SU-DHL-6 (cell line): ENCODE data around the gene SLC5A10.

Experiments
- EZH2phosphoT487 ChIP-seq: fragments of 200-600 bp; sonication (generic), shearing (Covaris generic); conservative IDR thresholded peaks from 2 replicates; pipeline ENCODE4 v1.6.1; 2018; ENCODE audit warnings: mild to moderate bottlenecking, antibody characterized with exemption, low read length, moderate library complexity, mixed read lengths
- TF ChIP-seq, protein P1 (sequence below): fragments of 200-600 bp; sonication (generic); IDR thresholded peaks from one replicate; pipeline ENCODE4 v1.5.1; 2017; ENCODE audit warnings: antibody characterized with exemption, mild to moderate bottlenecking, low read length, moderate library complexity; ENCODE audit not compliant: insufficient read depth, poor library complexity, severe bottlenecking

DNA sequence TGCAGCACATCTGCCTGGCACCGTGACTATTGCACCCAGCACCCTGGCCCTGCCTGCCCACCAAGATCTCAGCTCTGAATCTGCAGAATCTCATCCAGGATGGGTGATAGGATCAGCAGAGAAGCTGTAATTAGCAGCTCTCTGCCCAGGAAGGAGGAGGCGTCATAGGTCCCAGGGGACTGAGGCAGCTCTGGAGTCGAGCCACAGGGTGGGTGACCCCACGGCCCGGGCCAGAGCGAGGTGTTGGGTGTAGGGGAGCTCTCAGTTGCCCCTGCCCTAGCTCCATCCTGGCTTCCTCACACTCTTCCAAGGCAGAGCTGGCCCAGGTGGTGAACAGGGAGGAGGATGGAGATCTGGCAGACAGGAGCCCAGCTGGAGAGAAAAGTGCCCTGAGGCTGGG lies 70.8 kb downstream of the SLC5A10 start:
- TF ChIP-seq, protein P1, sequence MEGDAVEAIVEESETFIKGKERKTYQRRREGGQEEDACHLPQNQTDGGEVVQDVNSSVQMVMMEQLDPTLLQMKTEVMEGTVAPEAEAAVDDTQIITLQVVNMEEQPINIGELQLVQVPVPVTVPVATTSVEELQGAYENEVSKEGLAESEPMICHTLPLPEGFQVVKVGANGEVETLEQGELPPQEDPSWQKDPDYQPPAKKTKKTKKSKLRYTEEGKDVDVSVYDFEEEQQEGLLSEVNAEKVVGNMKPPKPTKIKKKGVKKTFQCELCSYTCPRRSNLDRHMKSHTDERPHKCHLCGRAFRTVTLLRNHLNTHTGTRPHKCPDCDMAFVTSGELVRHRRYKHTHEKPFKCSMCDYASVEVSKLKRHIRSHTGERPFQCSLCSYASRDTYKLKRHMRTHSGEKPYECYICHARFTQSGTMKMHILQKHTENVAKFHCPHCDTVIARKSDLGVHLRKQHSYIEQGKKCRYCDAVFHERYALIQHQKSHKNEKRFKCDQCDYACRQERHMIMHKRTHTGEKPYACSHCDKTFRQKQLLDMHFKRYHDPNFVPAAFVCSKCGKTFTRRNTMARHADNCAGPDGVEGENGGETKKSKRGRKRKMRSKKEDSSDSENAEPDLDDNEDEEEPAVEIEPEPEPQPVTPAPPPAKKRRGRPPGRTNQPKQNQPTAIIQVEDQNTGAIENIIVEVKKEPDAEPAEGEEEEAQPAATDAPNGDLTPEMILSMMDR, result no peak
- TF ChIP-seq EZH2phosphoT487, result no peak
